Small intestine (tissue), 7 donors: ENCODE results near the gene SPN. TPM values are rescaled to one million over a fixed set of nuclear protein-coding genes. Genes with fewer than 3 reads are reported as not detected.
A peak's percentile ranks its signal among the peaks of the same experiment; 100 is the strongest.
"Not testable (repeated sequence)": the region's sequence is repeated elsewhere in the genome, so short reads cannot be mapped to it uniquely, and the experiment has no call there.

Experiments
- DNase-seq, 2 donors: peaks; one replicate each; pipeline versions ENCODE4 v3.0.0 to v3.0.0-alpha.2; 2013
- FAIRE-seq: peaks from 2 replicates; lab custom pipeline; 2012; peaks lifted over from hg19 to GRCh38; lab: Jason Lieb, UNC
- H3K27ac ChIP-seq, 3 donors: one replicate each; pipeline ENCODE4 v1.5.1; 2013; ENCODE audit warnings: low read length in 2 of 3, mild to moderate bottlenecking in 2 of 3, control low read depth in 1 of 3, inconsistent platforms in 1 of 3, low read depth in 1 of 3, moderate library complexity in 1 of 3
- H3K27me3 ChIP-seq, 3 donors: one replicate each; pipeline ENCODE4 v1.6.1; 2013; ENCODE audit warnings: low read length in 3 of 3, inconsistent platforms in 1 of 3; ENCODE audit not compliant: control insufficient read depth in 3 of 3, insufficient read depth in 3 of 3
- H3K36me3 ChIP-seq, 3 donors: one replicate each; pipeline ENCODE4 v1.6.1; 2013; ENCODE audit warnings: low read length in 3 of 3, inconsistent platforms in 1 of 3, low read depth in 1 of 3, mild to moderate bottlenecking in 1 of 3, moderate library complexity in 1 of 3; ENCODE audit not compliant: control insufficient read depth in 3 of 3, insufficient read depth in 2 of 3
- H3K4me1 ChIP-seq, 3 donors: one replicate each; pipeline ENCODE4 v1.6.1; 2013; ENCODE audit warnings: low read length in 2 of 3, inconsistent platforms in 1 of 3, low read depth in 1 of 3, mild to moderate bottlenecking in 1 of 3, moderate library complexity in 1 of 3; ENCODE audit not compliant: control insufficient read depth in 3 of 3, insufficient read depth in 2 of 3
- H3K4me3 ChIP-seq, 3 donors: one replicate each; pipeline ENCODE4 v1.5.1; 2013; ENCODE audit warnings: low read length in 3 of 3, control low read depth in 1 of 3, inconsistent platforms in 1 of 3, low read depth in 1 of 3, mild to moderate bottlenecking in 1 of 3, moderate library complexity in 1 of 3
- H3K9me3 ChIP-seq, 2 donors: one replicate each; pipeline ENCODE4 v1.6.1; 2013; ENCODE audit warnings: low read depth in 1 of 2, low read length in 1 of 2; ENCODE audit not compliant: control insufficient read depth in 2 of 2, insufficient read depth in 1 of 2
- WGBS, 3 donors: extraction: QIAGEN DNeasy Blood & Tissue Kit; methylation state at CpG; one replicate each; pipeline ENCODE4 v1.1.7; 2013; 5-methylcytosine and 5-hydroxymethylcytosine counted together
- polyA plus RNA-seq, 4 donors: library from polyadenylated mRNA; stranded (reverse) in 3 of 4; unstranded in 1 of 4; fragments of 200-250 nt in 3 of 4; fragments of 120-200 nt in 1 of 4; gene quantifications; one replicate each; pipeline versions ENCODE4 v1.2.1 to v1.2.3, GENCODE V29; 2013
- donor health status: healthy with polysubstance abuse.
- donor health status: control.
- donor health status: control.
- donor health status: Bipolar disorder and iron deficiency.
- donor health status: healthy.

The SPN gene
- polyA plus RNA-seq, 4 donors, result 1.1 to 4.8 (median 1.4) TPM

DNA sequence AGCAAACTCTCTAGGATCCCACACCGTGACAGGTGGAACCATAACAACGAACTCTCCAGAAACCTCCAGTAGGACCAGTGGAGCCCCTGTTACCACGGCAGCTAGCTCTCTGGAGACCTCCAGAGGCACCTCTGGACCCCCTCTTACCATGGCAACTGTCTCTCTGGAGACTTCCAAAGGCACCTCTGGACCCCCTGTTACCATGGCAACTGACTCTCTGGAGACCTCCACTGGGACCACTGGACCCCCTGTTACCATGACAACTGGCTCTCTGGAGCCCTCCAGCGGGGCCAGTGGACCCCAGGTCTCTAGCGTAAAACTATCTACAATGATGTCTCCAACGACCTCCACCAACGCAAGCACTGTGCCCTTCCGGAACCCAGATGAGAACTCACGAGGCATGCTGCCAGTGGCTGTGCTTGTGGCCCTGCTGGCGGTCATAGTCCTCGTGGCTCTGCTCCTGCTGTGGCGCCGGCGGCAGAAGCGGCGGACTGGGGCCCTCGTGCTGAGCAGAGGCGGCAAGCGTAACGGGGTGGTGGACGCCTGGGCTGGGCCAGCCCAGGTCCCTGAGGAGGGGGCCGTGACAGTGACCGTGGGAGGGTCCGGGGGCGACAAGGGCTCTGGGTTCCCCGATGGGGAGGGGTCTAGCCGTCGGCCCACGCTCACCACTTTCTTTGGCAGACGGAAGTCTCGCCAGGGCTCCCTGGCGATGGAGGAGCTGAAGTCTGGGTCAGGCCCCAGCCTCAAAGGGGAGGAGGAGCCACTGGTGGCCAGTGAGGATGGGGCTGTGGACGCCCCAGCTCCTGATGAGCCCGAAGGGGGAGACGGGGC is 1.3 kb downstream of the SPN start:
- 64 to 76% (median 72%) methylated on average over 29 to 35 of the region's 35 CpGs for WGBS, 3 donors
- DNase-seq (no peak), FAIRE-seq (no peak)
- peak overlapping the region in 2 of 3 donors; percentile 26 to 45 for H3K4me3 ChIP-seq
- no peaks in the 10 kb centered on the region for H3K9me3 ChIP-seq
- peaks cover 0 to 14% (median 0%) of the 10 kb centered on the region in 3 donors for H3K4me1 ChIP-seq
- no peaks in the 10 kb centered on the region for H3K27me3 ChIP-seq
- peak overlapping the region in 2 of 3 donors; percentile 12 to 29 for H3K27ac ChIP-seq
- no peaks in the 10 kb centered on the region for H3K36me3 ChIP-seq

DNA sequence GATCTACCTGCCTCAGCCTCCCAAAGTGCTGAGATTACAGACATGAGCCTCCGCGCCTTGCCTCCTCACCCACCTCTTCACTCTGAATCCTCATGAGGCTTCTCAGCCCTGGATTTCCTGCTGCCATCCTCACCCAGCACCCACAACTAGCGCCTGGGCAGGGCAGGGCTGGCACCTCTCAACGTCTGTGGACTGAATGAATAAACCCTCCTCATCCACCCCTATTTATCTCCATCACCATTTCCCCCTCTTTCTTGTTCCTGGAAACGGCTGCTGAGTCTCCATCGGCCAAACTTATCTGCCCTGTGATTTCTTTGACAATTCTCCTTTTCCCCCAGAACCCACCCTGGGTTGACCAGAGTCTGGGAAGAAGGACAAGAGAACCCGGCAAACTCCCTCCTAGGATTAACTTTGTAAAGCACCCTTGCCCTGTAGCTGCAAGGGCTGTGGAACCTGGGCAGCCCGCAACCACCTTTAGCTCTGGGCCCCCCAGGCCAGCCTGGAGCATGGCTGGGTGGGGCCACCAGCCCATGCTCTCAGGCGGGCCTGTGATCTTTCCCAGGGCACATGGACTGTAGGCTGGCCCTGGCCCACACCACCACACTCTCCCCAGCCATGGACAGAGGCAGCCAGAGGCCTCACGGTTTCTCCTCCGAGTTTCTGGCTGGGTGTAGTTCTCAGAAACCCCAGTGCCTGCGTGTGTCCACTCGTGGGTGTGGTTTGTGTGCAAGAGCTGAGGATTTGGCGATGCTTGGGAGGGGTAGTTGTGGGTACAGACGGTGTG is 2.4 kb downstream of the SPN start:
- FAIRE-seq (no peak), DNase-seq (no peak)
- Histone ChIP-seq H3K27ac (peak overlapping the region in 1 of 3 donors; percentile 52), H3K36me3 (no peaks in the 10 kb centered on the region), H3K4me1 (peaks cover 0 to 14% (median 0%) of the 10 kb centered on the region in 3 donors), H3K9me3 (no peaks in the 10 kb centered on the region), H3K4me3 (peak overlapping the region in 1 of 3 donors; percentile 23), H3K27me3 (no peaks in the 10 kb centered on the region)
- 57 to 66% (median 63%) methylated on average over 15 of the region's 15 CpGs for WGBS, 3 donors

DNA sequence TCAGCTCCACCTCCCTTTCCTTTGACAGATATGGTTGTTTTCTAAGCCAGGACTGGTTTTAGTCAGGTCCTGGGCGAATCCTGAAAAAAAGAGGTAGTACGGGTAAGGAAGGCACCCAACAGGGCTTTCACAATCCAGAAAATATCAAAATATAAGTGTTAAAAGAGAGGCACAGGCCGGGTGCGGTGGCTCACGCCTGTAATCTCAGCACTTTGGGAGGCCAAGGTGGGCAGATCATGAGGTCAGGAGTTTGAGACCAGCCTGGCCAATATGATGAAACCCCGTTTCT is 4.2 kb downstream of the SPN start:
- H3K9me3 ChIP-seq, H3K36me3 ChIP-seq, DNase-seq, H3K4me3 ChIP-seq, H3K27me3 ChIP-seq, FAIRE-seq, H3K27ac ChIP-seq: not testable (repeated sequence)
- 83 to 91% (median 86%) methylated on average over 6 of the region's 6 CpGs for WGBS, 3 donors
- H3K4me1 ChIP-seq, result peaks cover 0 to 14% (median 0%) of the 10 kb centered on the region in 3 donors

DNA sequence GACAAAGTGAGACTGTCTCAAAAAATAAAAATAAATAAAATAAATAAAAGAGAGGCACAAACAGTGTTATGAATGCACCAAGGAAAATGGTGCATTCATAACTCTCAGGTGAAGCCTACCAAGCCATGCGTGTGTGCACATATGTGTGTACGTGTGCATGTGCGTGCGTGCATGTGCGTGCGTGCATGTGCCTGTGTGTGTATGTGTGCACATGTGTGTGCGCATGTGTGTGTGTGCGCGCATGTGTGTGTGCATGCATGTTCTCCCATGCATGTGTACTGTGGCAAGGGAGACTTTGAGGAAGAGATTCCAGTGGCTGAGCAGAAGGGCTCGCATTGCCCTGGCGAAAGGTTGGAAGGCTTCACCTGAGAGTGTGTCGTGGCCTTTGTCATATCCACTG is 4.7 kb downstream of the SPN start:
- FAIRE-seq (no peak), DNase-seq (no peak)
- peaks cover 0 to 14% (median 0%) of the 10 kb centered on the region in 3 donors for H3K4me1 ChIP-seq
- WGBS, 3 donors, result 96 to 98% (median 97%) methylated on average over 12 of the region's 12 CpGs
- no peaks in the 10 kb centered on the region for H3K27me3 ChIP-seq
- no peak overlapping the region for H3K27ac ChIP-seq
- H3K4me3 ChIP-seq, result no peak overlapping the region
- no peaks in the 10 kb centered on the region for H3K9me3 ChIP-seq
- no peaks in the 10 kb centered on the region for H3K36me3 ChIP-seq

DNA sequence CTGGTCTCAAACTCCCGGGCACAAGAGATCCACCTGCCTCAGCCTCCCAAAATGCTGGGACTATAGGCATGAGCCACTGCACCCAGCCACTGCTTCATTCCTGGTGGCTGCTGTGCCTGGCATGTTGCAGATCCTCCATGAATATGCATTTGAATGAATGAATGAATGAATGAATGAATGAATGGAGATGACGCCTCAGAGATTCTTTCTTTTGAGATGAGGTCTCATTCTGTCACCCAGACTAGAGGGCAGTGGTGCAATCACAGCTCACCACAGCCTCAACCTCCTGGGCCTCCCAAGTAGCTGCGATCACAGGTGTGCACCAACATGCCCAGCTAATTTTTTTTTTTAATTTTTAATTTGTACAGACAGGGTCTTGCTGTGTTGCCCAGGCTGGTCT is 5.2 kb downstream of the SPN start:
- Histone ChIP-seq H3K4me1 (peaks cover 0 to 14% (median 0%) of the 10 kb centered on the region in 3 donors), H3K27me3 (no peaks in the 10 kb centered on the region), H3K36me3 (no peaks in the 10 kb centered on the region), H3K9me3 (no peaks in the 10 kb centered on the region), H3K4me3 (no peak overlapping the region), H3K27ac (no peak overlapping the region)
- no peak for DNase-seq
- WGBS, 3 donors, result 86 to 96% (median 89%) methylated on average over 3 of the region's 3 CpGs
- FAIRE-seq, result no peak

DNA sequence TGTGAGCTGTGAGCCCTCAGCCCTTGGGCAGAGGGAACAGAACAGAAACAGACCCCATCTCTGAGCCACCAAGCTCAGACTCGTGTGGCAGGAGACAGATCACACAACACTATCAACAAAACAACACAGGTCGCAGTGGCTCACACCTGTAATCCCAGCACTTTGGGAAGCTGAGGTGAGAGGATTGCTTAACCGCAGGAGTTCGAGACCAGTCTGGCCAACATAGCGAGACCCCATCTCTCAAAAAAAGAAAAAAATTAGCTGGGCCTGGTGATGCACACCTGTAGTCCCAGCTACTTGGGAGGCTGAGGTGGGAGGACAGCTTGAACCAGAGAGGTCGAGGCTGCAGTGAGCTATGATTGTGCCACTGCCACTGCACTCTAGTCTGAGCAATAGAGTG is 10.5 kb downstream of the SPN start:
- DNase-seq (no peak), FAIRE-seq (no peak)
- Histone ChIP-seq H3K4me3 (no peak overlapping the region), H3K36me3 (no peaks in the 10 kb centered on the region), H3K27ac (no peak overlapping the region), H3K9me3 (no peaks in the 10 kb centered on the region), H3K4me1 (peaks cover 0 to 4% (median 3%) of the 10 kb centered on the region in 3 donors), H3K27me3 (no peaks in the 10 kb centered on the region)
- 89 to 94% (median 92%) methylated on average over 6 of the region's 6 CpGs for WGBS, 3 donors

DNA sequence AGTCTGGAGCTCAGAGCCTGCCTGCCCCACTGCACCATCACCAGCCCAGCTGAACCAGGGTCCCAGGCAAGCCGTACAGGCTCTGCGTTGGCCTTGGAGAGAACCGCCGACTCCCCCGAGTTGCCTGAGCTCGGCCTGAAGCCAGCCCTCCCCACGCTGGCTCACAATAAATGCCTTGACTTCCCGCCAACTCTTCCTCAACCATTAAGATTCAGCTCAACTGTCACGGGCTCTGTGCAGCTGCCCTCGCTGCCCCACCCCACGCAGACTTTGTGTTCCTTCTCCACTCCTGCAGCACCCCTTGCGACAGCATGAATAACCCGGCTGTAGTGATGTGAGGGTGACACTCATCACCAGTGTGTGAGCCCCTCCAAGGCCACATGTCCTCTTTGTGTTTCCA is 11.1 kb downstream of the SPN start:
- no peaks in the 10 kb centered on the region for H3K9me3 ChIP-seq
- 17 to 34% (median 29%) methylated on average over 13 of the region's 13 CpGs for WGBS, 3 donors
- H3K27me3 ChIP-seq, result no peaks in the 10 kb centered on the region
- peak; percentile 50 to 77 for DNase-seq
- FAIRE-seq, result no peak
- no peak overlapping the region for H3K4me3 ChIP-seq
- H3K27ac ChIP-seq, result peak overlapping the region in 1 of 3 donors; percentile 32
- peaks cover 0 to 8% (median 4%) of the 10 kb centered on the region in 3 donors for H3K4me1 ChIP-seq
- no peaks in the 10 kb centered on the region for H3K36me3 ChIP-seq

DNA sequence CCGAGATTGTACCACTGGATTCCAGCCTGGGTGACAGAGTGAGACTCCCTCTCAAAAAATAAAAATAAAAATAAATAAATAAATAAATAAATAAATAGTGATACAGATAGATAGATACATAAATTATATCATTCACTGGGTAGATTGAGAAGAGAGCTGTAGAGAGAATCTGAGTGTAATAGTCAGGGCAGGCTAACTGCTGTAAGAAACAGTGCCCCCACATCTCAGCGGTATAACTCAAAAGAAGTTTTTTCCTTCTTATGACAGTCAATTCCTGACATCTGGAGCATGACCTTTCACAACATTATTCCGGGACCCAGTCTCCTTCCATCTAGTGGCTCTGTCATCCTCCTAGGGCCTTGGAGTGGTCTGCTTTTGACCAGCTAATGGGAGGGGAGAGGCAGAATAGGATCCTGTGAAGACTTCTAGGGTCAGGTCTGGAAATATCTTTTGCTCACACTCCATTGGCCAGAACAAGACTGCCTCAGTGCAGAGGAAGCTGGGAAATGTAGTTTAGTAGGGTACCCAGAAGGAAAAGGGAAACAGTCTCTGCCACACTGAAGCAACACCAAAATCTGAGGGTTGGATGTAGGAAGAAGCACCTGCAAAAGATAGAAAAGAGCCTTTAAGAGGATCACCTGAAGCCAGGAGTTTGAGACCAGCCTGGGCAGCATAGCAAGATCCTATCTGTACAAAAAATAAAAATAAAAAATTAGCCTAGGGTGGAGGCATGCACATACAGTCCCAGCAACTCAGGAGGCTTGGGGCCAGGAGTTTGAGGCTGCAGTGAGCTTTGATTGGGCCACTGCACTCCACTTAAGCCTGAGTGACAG is 13.0 kb downstream of the SPN start:
- FAIRE-seq (no peak), DNase-seq (peak; percentile 48 to 58)
- Histone ChIP-seq H3K4me1 (peaks cover 0 to 17% (median 4%) of the 10 kb centered on the region in 3 donors), H3K4me3 (no peak overlapping the region), H3K36me3 (peaks cover 0 to 6% (median 0%) of the 10 kb centered on the region in 3 donors), H3K27me3 (no peaks in the 10 kb centered on the region), H3K9me3 (no peaks in the 10 kb centered on the region), H3K27ac (no peak overlapping the region)
- 52 to 63% (median 57%) methylated on average over 3 of the region's 3 CpGs for WGBS, 3 donors
